ENCODE data around the gene TSSK2.

TSSK2 gene

GRCh38 chr22:19120829-19121630 is 10.1 kb upstream of the TSSK2 start:
- Histone ChIP-seq H3K27ac (ENCODE audit: extremely low read depth, low read depth, low read length) (peak overlapping the region; percentile 57; the same call in 1 of the 2 replicates), H3K9me3 (ENCODE audit: control insufficient read depth, insufficient read depth, low read depth, low read length) (no peaks in the 10 kb centered on the region), H3K4me1 (ENCODE audit: control insufficient read depth, insufficient read depth, low read length) (no peaks in the 10 kb centered on the region), H3K36me3 (ENCODE audit: control insufficient read depth in 2 of 2, insufficient read depth in 1 of 2, low read length in 2 of 2) (peaks cover 0 to 32% of the 10 kb centered on the region in 2 experiments; a peak in 1 of 3 replicates), H3K4me3 (ENCODE audit: low read depth, low read length) (peak overlapping the region; percentile 94)
- peak; percentile 62; the same call in 1 of the 2 replicates for TF ChIP-seq ZBTB8A (tag by site-specific recombination; IDR thresholded peaks at IDR 0.05)
- TF ChIP-seq ZNF391 (tag by site-specific recombination; IDR thresholded peaks at IDR 0.05; ENCODE audit: borderline replicate concordance, low read depth): no peak
- TF ChIP-seq KLF1 (tag by site-specific recombination; IDR thresholded peaks at IDR 0.05): peak; percentile 15; the same call in 1 of the 2 replicates
- 0 out of 2 replicates have a peak, but pooled peaks have one; percentile 37 for TF ChIP-seq CTCF (tag by site-specific recombination; IDR thresholded peaks at IDR 0.05)
- 0 out of 2 replicates have a peak, but pooled peaks have one; percentile 28 for TF ChIP-seq GLIS2 (tag by site-specific recombination; IDR thresholded peaks at IDR 0.05)
- TF ChIP-seq ZSCAN23 (tag by site-specific recombination; IDR thresholded peaks at IDR 0.05): no peak
- TF ChIP-seq ZNF792 (tag by site-specific recombination; IDR thresholded peaks at IDR 0.05): no peak
- peak; percentile 78 for TF ChIP-seq GLIS1 (tag by site-specific recombination; IDR thresholded peaks at IDR 0.05)
- TF ChIP-seq ZBTB17 (tag by site-specific recombination; IDR thresholded peaks at IDR 0.05): peak; percentile 56
- TF ChIP-seq ZBTB20 (tag by site-specific recombination; IDR thresholded peaks at IDR 0.05): no peak
- TF ChIP-seq ZNF629 (tag by site-specific recombination; IDR thresholded peaks at IDR 0.05): no peak
- TF ChIP-seq GLI4 (tag by site-specific recombination; IDR thresholded peaks at IDR 0.05): no peak
- TF ChIP-seq BCL11A (tag by site-specific recombination; IDR thresholded peaks at IDR 0.05; ENCODE audit: low read depth): peak; percentile 30; the same call in 1 of the 2 replicates
- TF ChIP-seq SCRT2 (tag by site-specific recombination; IDR thresholded peaks at IDR 0.05): peak; percentile 33; the same call in 1 of the 2 replicates
- CTCF ChIA-PET: interaction anchor here (0.7 to 1.8 kb wide), 3 partner anchors 10 to 212 kb away, joined by 3 to 4 read pairs (median 4); no protein-coding TSS in a partner anchor
- POLR2A ChIA-PET: interaction anchor here (0.9 to 3.2 kb wide), 5 partner anchors 10 to 58 kb away, joined by 3 to 34 read pairs (median 6); partner anchors contain the start of genes ESS2, SLC25A1 and TSSK2

- H3K4me1 ChIP-seq (ENCODE audit: control insufficient read depth, insufficient read depth, low read length): no peaks in the 10 kb centered on the region
- no peaks in the 10 kb centered on the region for H3K9me3 ChIP-seq (ENCODE audit: control insufficient read depth, insufficient read depth, low read depth, low read length)
- H3K27ac ChIP-seq (ENCODE audit: extremely low read depth, low read depth, low read length): peak overlapping the region; percentile 75
- peak overlapping the region; percentile 94 for H3K4me3 ChIP-seq (ENCODE audit: low read depth, low read length)
- POLR2A ChIA-PET: interaction anchor here (0.8 to 3.2 kb wide), 7 partner anchors 10 to 57 kb away, joined by 3 to 34 read pairs (median 6); partner anchors contain the start of genes ESS2, SLC25A1 and TSSK2
- peaks cover 0 to 28% of the 10 kb centered on the region in 2 experiments; a peak in 1 of 3 replicates for H3K36me3 ChIP-seq (ENCODE audit: control insufficient read depth in 2 of 2, insufficient read depth in 1 of 2, low read length in 2 of 2)
- CTCF ChIA-PET: interaction anchor here (0.6 to 1.8 kb wide), 4 partner anchors 11 to 213 kb away, joined by 3 to 4 read pairs (median 4); no protein-coding TSS in a partner anchor
- no peak for TF ChIP-seq ZBTB10 (tag by site-specific recombination; IDR thresholded peaks at IDR 0.05)
- peak; percentile 70 for TF ChIP-seq ZBTB26 (tag by site-specific recombination; optimal IDR thresholded peaks at IDR 0.05)
- peak; percentile 63 for TF ChIP-seq REST (tag by site-specific recombination; IDR thresholded peaks at IDR 0.05)
- TF ChIP-seq ZNF394 (tag by site-specific recombination; IDR thresholded peaks at IDR 0.05; ENCODE audit: borderline replicate concordance): no peak
- no peak for TF ChIP-seq YY1 (tag by site-specific recombination; IDR thresholded peaks at IDR 0.05)
- 0 out of 2 replicates have a peak, but pooled peaks have one; percentile 42 for TF ChIP-seq HOXC10 (CRISPR knock-in tag; IDR thresholded peaks at IDR 0.05)
- TF ChIP-seq SP2 (tag by site-specific recombination; IDR thresholded peaks at IDR 0.05): peak; percentile 51
- peak; percentile 28; the same call in 1 of the 2 replicates for TF ChIP-seq ZNF76 (tag by site-specific recombination; IDR thresholded peaks at IDR 0.05; ENCODE audit: borderline replicate concordance, low read depth)
- TF ChIP-seq ZNF140 (tag by site-specific recombination; IDR thresholded peaks at IDR 0.05): no peak
- TF ChIP-seq ZNF311 (tag by site-specific recombination; IDR thresholded peaks at IDR 0.05; ENCODE audit: borderline replicate concordance): no peak
These were observed 9.4 kb upstream of the TSSK2 start for GRCh38 chr22:19121631-19122142.
